Activated T-cell treated with anti-CD3 and anti-CD28 coated beads for 24 hours (primary cell): ENCODE data around the gene PPP1CA.
"Not testable (repeated sequence)": the region's sequence is repeated elsewhere in the genome, so short reads cannot be mapped to it uniquely, and the experiment has no call there.

Experiments used
- DNase-seq: peaks from one replicate; pipeline ENCODE4 v3.0.0-alpha.2; 2020; ENCODE audit warnings: low read depth

Gene PPP1CA

DNA sequence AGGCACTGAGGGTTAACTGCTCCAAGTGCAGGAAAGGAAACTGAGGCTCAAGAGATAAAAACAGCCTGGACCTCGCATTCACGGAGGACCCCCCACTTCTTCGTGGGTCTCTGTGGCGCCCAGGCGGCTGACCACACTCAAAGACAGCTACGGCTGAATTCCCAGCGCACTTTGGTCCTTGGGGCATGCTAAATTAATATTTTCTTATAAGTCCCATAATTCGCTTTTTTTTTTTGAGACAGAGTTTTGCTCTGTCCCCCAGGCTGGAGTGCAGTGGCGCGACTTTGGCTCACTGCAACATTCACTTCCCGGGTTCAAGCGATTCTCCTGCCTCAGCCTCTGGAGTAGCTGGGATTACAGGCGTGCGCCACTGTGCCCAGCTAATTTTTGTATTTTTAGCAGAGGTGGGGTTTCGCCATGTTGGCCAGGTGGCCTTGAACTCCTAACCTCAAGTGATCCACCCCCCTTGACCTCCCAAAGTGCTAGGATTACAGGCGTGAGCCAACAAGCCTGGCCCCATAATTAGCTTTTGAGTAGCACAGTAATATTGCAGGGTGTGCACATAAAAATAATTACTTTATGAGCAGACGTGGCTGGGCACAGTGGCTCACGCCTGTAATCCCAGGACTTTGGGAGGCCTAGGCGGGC, 658 bp upstream of the PPP1CA start:
- not testable (repeated sequence) for DNase-seq

- DNase-seq = no peak
Measured at GRCh38 chr11:67400942-67401494, 640 bp downstream of the PPP1CA start.

DNA sequence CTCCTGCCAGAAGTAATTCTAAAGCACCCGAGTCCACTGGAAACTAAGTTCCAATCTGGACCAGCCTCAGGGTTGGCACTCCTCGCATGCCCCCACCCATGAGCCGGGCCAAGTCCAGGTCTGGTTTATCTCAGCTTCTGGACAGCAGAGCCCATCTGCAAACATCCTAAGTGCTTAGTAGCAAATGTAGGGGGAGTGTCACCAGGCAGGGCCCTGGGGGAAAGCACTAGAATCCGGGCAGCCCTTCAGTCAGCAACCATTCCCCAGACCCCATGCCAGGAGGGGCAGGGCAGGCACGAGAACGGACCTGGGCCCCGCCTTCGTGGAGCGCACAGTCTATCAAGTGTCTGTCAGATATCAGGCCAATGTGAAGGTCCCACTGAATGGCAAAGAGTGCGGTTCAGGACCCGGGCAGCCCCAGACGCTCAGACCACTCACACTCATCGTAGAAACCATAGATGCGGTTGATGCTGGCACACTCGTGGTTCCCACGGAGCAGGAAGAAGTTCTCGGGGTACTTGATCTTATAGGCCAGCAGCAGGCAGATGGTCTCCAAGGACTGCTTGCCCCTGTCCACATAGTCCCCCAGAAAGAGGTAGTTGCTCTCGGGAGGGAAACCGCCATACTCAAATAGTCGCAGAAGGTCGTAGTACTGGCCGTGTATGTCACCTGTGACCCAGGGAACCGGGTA, 1.3 kb downstream of the PPP1CA start:
- DNase-seq = no peak

GRCh38 chr11:67398661-67399563, 2.7 kb downstream of the PPP1CA start:
- no peak for DNase-seq

DNA sequence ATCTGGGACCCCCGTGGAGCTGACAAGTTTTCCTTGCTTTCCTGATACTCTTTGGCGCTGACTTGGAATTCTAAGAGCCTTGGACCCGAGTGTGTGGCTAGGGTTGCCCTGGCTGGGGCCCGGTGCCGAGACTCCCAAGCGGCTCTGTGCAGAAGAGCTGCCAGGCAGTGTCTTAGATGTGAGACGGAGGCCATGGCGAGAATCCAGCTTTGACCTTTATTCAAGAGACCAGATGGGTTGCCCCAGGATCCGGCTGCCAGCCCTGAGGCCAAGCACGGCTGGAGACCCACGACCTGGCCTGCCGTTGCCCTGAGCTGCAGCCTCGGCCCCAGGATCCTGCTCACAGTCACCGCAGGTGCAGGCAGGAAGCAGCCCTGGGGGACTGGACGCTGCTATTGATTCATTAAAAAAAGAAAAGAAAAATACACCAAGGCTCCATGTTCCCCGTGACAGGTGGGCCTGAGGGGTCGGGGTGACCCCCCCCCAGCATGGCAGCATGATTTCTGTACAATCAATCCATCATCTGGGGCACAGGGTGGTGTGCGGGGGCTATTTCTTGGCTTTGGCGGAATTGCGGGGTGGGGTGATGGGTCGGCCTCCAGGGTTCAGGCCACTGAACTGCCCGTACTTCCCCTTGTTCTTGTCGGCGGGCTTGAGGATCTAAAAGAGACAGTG, 3.5 kb downstream of the PPP1CA start:
- DNase-seq = no peak

GRCh38 chr11:67397536-67397935, 4.1 kb downstream of the PPP1CA start:
- no peak for DNase-seq

DNA sequence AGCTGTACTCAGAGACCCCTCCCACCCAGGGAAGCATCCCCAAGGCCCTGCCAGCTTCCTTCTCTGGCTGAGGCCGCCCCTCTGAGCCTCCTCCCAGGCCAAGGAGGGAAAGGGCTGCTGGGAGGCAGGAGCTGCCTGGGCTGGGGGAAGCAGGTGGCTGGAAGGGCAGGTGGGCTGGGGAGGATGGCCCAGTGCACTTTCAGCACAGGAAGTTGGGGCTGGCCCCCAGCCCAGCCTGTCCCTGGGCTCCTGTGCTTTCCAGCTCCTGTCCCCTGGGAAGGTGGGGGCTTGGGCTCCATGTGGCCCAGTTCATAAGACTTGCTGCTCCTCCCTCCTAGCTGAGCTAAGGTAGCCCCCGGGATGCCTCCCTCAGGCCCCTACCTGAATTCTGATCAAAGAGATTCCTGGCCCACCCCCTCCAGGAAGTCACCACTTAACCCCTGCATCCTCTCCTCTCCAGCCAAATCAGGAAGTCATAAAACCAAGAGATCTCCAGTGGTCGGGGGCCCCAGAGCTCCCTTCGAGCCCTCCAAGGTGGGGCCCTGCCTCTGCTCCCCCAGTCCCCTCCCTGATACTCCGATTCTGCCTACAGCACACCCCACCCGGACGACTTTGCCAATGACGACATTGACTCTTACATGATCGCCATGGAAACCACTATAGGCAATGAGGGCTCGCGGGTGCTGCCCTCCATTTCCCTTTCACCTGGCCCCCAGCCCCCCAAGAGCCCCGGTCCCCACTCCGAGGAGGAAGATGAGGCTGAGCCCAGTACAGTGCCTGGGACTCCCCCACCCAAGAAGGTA, 4.9 kb downstream of the PPP1CA start:
- DNase-seq = no peak

DNA sequence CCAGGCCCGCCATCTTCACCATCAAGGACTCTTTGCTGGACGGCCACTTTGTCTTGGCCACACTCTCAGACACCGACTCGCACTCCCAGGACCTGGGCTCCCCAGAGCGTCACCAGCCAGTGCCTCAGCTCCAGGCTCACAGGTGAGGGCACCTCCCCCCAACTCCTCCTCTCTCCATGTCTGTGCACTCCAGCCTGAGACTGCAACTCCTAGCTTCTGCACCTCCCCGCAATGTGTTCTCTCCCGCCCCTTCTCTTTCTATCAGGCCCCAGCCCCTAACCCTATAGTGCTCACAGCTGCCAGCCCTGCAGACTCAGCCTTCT, 5.4 kb downstream of the PPP1CA start:
- no peak for DNase-seq

- DNase-seq = no peak
Measured at GRCh38 chr11:67395555-67396258, 6.0 kb downstream of the PPP1CA start.

DNA sequence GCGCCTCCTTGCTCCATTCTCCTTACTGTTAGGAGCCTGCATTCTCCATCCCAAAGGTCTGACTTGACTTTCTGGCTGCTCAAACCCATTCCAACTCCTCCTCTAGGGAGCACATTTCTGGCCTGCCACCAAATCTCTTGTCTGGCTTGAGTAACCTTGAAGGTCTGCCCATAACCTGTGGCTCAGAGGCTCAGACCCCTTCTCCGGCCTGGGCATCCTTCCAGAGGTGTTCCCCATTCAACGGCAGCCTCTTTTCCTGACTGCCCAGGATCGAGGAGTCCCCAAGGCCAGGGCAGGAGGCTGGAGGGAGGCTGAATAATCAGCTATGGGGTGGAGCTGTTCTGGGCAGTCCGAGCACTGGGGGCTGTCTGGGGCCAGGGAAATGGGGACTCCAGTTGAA, 7.7 kb downstream of the PPP1CA start:
- no peak for DNase-seq

DNA sequence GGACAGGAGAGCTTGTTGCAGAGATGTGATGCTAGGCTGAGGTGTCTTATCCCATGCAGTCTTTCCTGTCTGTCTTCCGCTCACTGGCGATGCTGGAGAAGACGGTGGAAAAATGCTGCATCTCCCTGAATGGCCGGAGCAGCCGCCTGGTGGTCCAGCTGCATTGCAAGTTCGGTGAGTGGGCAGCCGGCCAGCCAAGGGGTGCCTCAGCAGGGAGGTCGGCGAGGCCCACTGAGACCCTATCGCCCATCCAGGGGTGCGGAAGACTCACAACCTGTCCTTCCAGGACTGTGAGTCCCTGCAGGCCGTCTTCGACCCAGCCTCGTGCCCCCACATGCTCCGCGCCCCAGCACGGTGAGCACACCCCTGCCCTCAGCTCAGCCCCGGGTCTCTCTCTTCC, 8.2 kb downstream of the PPP1CA start:
- DNase-seq = no peak

DNA sequence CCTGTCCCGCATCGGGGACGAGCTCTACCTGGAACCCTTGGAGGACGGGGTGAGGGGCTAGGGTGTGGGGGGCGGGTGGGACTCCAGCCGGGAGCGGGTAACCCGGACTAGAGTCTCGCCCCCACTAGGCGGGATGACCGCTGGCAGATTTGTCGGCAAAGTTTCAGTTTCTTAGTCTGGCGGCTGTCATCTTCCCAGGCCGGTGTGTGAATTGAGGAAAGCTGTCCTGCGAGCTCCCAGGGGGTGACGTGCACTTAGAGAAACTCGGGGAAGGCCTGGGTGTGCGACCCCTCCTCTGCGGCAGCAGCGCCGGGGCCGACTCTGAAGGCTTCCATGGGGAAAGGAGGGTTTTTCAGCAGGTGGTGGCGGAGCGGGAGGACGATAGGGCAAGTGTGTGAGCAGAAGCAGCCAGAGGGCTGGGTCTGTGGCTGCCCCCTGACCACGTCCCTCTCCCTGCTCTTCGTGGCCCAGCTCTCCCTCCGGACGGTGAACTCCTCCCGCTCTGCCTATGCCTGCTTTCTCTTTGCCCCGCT, 9.4 kb downstream of the PPP1CA start:
- no peak for DNase-seq

DNA sequence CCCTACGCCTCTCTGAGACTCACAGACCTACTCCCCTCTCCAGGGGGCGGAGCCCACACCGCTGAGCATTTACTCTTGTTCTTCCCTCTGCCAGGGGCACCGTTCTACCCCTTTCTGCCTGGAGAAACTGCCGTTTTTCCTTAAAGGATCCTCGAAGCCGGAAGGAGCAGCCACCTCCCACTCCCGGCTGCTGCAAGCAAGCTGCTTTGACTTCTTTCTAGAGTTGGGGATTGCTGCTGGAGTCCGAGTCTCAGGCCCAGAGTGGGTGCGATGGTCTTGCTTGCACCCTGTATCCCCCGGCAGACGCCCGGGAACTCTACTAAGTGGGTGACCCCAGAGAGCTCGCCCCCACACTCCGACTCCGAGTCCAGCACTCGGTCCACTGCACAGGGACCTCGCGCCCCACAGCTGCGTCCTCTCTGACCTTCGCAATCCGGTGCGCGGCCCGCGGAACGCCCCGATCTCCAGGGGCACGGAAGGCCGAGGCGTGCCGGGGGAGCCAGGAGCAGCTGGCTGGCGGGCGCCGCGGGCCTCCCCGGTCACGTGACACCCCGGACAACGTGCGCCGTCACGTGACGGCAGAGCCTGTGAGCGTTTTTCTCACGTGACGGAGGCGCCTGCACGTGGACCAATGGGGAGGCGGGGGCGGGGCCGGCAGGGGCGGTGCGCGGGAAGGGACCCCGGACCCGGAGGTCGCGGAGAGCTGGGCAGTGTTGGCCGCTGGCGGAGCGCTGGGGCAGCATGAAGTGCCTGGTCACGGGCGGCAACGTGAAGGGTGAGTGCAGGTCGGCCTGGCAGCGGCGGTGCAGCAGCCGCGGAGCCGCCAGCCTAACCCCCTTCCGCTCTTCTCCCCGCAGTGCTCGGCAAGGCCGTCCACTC, 10.1 kb downstream of the PPP1CA start, which contains the start of gene RAD9A:
Gene RAD9A (plus strand): TSS at position 683 of the 879 bp plus-strand sequence. CDS start 59 bp downstream, at position 742.
- DNase-seq = peak; percentile 90

- no peak for DNase-seq
Measured at GRCh38 chr11:67390947-67391303, 10.7 kb downstream of the PPP1CA start.

DNA sequence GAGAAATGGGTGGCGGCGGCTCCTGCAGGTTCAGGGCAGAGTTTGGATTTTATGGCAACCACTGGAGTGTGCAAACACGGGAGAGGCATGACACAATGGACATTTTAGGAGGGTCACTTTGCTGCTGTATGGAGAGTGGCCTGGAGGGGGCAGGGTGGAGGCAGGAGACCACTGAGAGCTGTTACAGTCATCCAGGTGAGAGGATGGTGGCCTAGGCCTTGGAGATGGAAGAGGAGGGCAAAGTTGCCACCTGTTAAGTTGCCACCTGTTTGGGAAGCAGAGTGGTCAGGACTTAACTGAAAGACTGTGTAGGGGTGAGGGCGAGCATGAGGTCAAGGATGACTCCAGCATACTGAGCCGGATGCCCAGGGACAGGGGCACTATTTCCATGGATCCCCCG, 12.2 kb downstream of the PPP1CA start:
- no peak for DNase-seq

DNA sequence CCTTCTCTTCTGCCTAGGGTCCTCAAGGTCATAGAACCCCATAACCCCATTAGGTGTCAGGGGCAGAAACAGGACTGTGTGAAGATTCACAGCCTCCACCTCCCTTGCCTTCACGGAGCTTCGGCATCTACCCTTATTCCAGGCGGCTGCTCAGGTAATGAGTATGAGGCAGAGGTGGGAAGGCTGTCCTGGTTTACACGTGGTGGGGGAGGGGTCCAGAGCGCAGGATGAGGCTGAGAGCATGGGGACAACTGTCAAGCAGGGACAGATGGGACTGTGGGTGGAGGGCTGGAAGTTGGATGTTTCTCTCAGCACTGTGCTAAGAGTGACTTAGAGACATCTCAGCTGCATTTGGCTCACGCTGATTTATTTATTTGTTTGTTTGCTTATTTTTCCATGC, 14.1 kb downstream of the PPP1CA start:
- no peak for DNase-seq

- no peak for DNase-seq
Measured at GRCh38 chr11:67387069-67387468, 14.6 kb downstream of the PPP1CA start.

- no peak for DNase-seq
Measured at GRCh38 chr11:67384851-67385366, 16.7 kb downstream of the PPP1CA start.
